HepG2 (cell line): Measurements from ENCODE around the gene ATG9A.

Experiments used
- GTF3A ChIP-seq: sonication (generic); formaldehyde crosslinking; conservative IDR thresholded peaks from 2 replicates; pipeline ENCODE4 v1.4.0; 2020; ENCODE audit warnings: mild to moderate bottlenecking, missing genetic modification reagents
- NPAS2 ChIP-seq: sonication (generic); formaldehyde crosslinking; IDR thresholded peaks from 2 replicates; pipeline ENCODE4 v1.8.0; 2022; ENCODE audit warnings: mild to moderate bottlenecking, missing genetic modification reagents, borderline replicate concordance
- NR1H2 ChIP-seq: sonication (generic); formaldehyde crosslinking; IDR thresholded peaks from 2 replicates; pipeline ENCODE4 v1.8.1; 2022; ENCODE audit warnings: low read depth, missing genetic modification reagents, borderline replicate concordance
- PAX8 ChIP-seq: sonication (generic); formaldehyde crosslinking; IDR thresholded peaks from 2 replicates; pipeline ENCODE4 v1.8.0; 2022; ENCODE audit warnings: mild to moderate bottlenecking, missing genetic modification reagents, borderline replicate concordance
- RAD21 ChIP-seq: fragments of 450-650 bp; formaldehyde crosslinking; IDR thresholded peaks from 2 replicates; pipeline ENCODE4 v1.5.0; 2020; ENCODE audit warnings: mild to moderate bottlenecking
- YY1 ChIP-seq: IDR thresholded peaks from 2 replicates; pipeline ENCODE4 v1.6.1; 2011; ENCODE audit warnings: low read length, low read depth, moderate library complexity, mild to moderate bottlenecking; ENCODE audit not compliant: insufficient read depth, insufficient replicate concordance
- ZFX ChIP-seq: sonication (generic); formaldehyde crosslinking; IDR thresholded peaks from 2 replicates; pipeline ENCODE4 v1.4.0; 2020; ENCODE audit warnings: mild to moderate bottlenecking, low read depth, missing genetic modification reagents, moderate library complexity
- ZNF256 ChIP-seq: sonication (generic); formaldehyde crosslinking; conservative IDR thresholded peaks from 2 replicates; pipeline ENCODE4 v1.4.0; 2020; ENCODE audit warnings: missing genetic modification reagents
- TF ChIP-seq, protein P1 (sequence below): sonication (generic); formaldehyde crosslinking; IDR thresholded peaks from 2 replicates; pipeline ENCODE4 v1.4.0; 2020; ENCODE audit warnings: missing genetic modification reagents
- TF ChIP-seq, protein P2 (sequence below): sonication (generic); formaldehyde crosslinking; IDR thresholded peaks from 2 replicates; pipeline ENCODE4 v1.5.0; 2020; ENCODE audit warnings: mild to moderate bottlenecking, missing genetic modification reagents, moderate library complexity
- TF ChIP-seq, protein P3 (sequence below): sonication (generic); formaldehyde crosslinking; IDR thresholded peaks from 2 replicates; pipeline ENCODE4 v1.4.0; 2020; ENCODE audit warnings: missing genetic modification reagents

DNA sequence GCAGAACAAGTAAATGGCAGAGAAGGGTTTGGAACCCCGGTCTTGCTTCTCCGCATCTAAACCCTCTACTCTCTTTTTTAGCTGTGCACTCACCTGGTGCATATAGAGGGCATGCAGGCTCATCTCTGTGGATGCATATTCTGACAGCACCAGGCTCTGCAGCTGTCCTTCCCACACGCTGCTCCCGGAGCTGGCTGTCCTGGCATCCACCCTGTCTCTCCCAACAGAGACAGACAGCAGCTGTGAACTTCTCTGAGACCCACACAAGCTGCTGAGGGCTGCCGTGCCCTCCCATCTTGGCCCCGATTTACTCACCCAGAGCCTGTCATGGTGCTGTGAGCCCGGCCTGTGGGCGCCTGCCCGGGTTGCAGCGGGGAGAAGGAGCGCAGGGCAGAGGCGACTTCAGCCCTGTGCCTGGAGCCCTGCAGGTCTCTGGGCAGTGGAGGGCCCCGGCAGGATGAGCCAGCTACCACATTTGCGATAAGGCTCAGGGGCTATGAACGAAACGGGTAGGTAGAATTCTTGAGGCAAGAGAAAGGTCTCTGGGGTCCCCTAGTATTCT is 7.4 kb downstream of the ATG9A start:
- TF ChIP-seq, protein P1, sequence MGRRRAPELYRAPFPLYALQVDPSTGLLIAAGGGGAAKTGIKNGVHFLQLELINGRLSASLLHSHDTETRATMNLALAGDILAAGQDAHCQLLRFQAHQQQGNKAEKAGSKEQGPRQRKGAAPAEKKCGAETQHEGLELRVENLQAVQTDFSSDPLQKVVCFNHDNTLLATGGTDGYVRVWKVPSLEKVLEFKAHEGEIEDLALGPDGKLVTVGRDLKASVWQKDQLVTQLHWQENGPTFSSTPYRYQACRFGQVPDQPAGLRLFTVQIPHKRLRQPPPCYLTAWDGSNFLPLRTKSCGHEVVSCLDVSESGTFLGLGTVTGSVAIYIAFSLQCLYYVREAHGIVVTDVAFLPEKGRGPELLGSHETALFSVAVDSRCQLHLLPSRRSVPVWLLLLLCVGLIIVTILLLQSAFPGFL: no peak
- TF ChIP-seq NR1H2: no peak
- TF ChIP-seq, protein P2, sequence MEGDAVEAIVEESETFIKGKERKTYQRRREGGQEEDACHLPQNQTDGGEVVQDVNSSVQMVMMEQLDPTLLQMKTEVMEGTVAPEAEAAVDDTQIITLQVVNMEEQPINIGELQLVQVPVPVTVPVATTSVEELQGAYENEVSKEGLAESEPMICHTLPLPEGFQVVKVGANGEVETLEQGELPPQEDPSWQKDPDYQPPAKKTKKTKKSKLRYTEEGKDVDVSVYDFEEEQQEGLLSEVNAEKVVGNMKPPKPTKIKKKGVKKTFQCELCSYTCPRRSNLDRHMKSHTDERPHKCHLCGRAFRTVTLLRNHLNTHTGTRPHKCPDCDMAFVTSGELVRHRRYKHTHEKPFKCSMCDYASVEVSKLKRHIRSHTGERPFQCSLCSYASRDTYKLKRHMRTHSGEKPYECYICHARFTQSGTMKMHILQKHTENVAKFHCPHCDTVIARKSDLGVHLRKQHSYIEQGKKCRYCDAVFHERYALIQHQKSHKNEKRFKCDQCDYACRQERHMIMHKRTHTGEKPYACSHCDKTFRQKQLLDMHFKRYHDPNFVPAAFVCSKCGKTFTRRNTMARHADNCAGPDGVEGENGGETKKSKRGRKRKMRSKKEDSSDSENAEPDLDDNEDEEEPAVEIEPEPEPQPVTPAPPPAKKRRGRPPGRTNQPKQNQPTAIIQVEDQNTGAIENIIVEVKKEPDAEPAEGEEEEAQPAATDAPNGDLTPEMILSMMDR (CRISPR knock-in tag): no peak
- no peak for TF ChIP-seq NPAS2 (CRISPR knock-in tag)
- no peak for TF ChIP-seq PAX8
- TF ChIP-seq ZFX (CRISPR knock-in tag): no peak
- TF ChIP-seq GTF3A: no peak
- no peak for TF ChIP-seq YY1
- TF ChIP-seq RAD21 (CRISPR knock-in tag): no peak
- TF ChIP-seq ZNF256 (CRISPR knock-in tag): no peak
- TF ChIP-seq, protein P3, sequence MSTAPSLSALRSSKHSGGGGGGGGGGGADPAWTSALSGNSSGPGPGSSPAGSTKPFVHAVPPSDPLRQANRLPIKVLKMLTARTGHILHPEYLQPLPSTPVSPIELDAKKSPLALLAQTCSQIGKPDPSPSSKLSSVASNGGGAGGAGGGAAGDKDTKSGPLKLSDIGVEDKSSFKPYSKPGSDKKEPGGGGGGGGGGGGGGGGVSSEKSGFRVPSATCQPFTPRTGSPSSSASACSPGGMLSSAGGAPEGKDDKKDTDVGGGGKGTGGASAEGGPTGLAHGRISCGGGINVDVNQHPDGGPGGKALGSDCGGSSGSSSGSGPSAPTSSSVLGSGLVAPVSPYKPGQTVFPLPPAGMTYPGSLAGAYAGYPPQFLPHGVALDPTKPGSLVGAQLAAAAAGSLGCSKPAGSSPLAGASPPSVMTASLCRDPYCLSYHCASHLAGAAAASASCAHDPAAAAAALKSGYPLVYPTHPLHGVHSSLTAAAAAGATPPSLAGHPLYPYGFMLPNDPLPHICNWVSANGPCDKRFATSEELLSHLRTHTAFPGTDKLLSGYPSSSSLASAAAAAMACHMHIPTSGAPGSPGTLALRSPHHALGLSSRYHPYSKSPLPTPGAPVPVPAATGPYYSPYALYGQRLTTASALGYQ (CRISPR knock-in tag): no peak
